Keratinocyte (primary cell): ENCODE data around the gene PLEKHH2. TPM values are rescaled to one million over a fixed set of nuclear protein-coding genes. Genes with fewer than 3 reads are reported as not detected.

Experiments
- DNase-seq: peaks from one replicate; pipeline ENCODE4 v3.0.0-alpha.2; 2011; ENCODE audit warnings: low read depth, missing footprints, low spot score
- FAIRE-seq: peaks from 2 replicates; lab custom pipeline; 2011; peaks lifted over from hg19 to GRCh38; lab: Jason Lieb, UNC
- H2AFZ ChIP-seq: 2 replicates; pipeline ENCODE4 v1.6.0; 2012; ENCODE audit warnings: low read length, control low read depth, inconsistent platforms; ENCODE audit not compliant: control insufficient read depth
- H3K27ac ChIP-seq: 2 replicates; pipeline ENCODE4 v1.5.1; 2011; ENCODE audit warnings: low read length; ENCODE audit not compliant: control insufficient read depth, insufficient read depth
- H3K27me3 ChIP-seq: 3 replicates; pipeline ENCODE4 v1.6.0; 2011; ENCODE audit warnings: low read length; ENCODE audit not compliant: control insufficient read depth, insufficient read depth; ENCODE audit errors: extremely low read depth
- H3K36me3 ChIP-seq, 2 experiments: 2 replicates in 1 of 2; 3 replicates in 1 of 2; pipeline ENCODE4 v1.5.1; 2011; ENCODE audit warnings: low read length in 2 of 2, mild to moderate bottlenecking in 1 of 2; ENCODE audit not compliant: control insufficient read depth in 2 of 2, insufficient read depth in 2 of 2; ENCODE audit errors: extremely low read depth in 1 of 2
- H3K4me1 ChIP-seq: 3 replicates; pipeline ENCODE4 v1.5.1; 2011; ENCODE audit warnings: low read length; ENCODE audit not compliant: control insufficient read depth, insufficient read depth; ENCODE audit errors: extremely low read depth
- H3K4me2 ChIP-seq: 3 replicates; pipeline ENCODE4 v1.6.0; 2011; ENCODE audit warnings: low read depth, low read length; ENCODE audit not compliant: control insufficient read depth, insufficient read depth; ENCODE audit errors: extremely low read depth
- H3K4me3 ChIP-seq, 3 experiments: fragments of 200-600 bp in 1 of 3; sonication (generic) in 1 of 3; 2 replicates in 2 of 3; 3 replicates in 1 of 3; pipeline ENCODE4 v1.5.1; 2011 to 2016; ENCODE audit warnings: low read length in 3 of 3, mild to moderate bottlenecking in 3 of 3, control low read depth in 2 of 3, inconsistent platforms in 1 of 3, low read depth in 1 of 3, mixed read lengths in 1 of 3, mixed run types in 1 of 3, moderate library complexity in 1 of 3; ENCODE audit not compliant: control insufficient read depth in 2 of 3, insufficient read depth in 2 of 3; ENCODE audit errors: extremely low read depth in 1 of 3
- H3K79me2 ChIP-seq: 2 replicates; pipeline ENCODE4 v1.6.0; 2012; ENCODE audit warnings: low read length; ENCODE audit not compliant: control insufficient read depth, insufficient read depth
- H3K9ac ChIP-seq: 3 replicates; pipeline ENCODE4 v1.6.0; 2011; ENCODE audit warnings: low read length; ENCODE audit not compliant: control insufficient read depth, insufficient read depth; ENCODE audit errors: extremely low read depth
- H3K9me1 ChIP-seq: 3 replicates; pipeline ENCODE4 v1.6.0; 2011; ENCODE audit warnings: low read length; ENCODE audit not compliant: control insufficient read depth, insufficient read depth; ENCODE audit errors: extremely low read depth
- H3K9me3 ChIP-seq: 2 replicates; pipeline ENCODE4 v1.5.1; 2012; ENCODE audit warnings: low read depth, low read length; ENCODE audit not compliant: control insufficient read depth
- H4K20me1 ChIP-seq: 3 replicates; pipeline ENCODE4 v1.6.0; 2011; ENCODE audit warnings: low read length; ENCODE audit not compliant: control insufficient read depth, insufficient read depth; ENCODE audit errors: extremely low read depth
- CTCF ChIP-seq, 3 experiments: IDR thresholded peaks in 1 of 3; conservative IDR thresholded peaks in 1 of 3; optimal IDR thresholded peaks in 1 of 3; 2 replicates in 2 of 3; 3 replicates in 1 of 3; pipeline versions ENCODE3 to v1.5.1; 2011; ENCODE audit warnings: low read length in 3 of 3, mild to moderate bottlenecking in 3 of 3, moderate library complexity in 2 of 3, control low read depth in 1 of 3, inconsistent platforms in 1 of 3; ENCODE audit not compliant: insufficient read depth in 2 of 3; ENCODE audit errors: extremely low read depth in 1 of 3
- EZH2 ChIP-seq: IDR thresholded peaks from one replicate; pipeline ENCODE4 v1.6.1; 2012; ENCODE audit warnings: inconsistent platforms, mild to moderate bottlenecking, low read length, moderate library complexity
- dilution Hi-C: fragments of 300-500 bp; cut with MboI; formaldehyde crosslinking; loops from one replicate; pipeline ENCODE4 v1.7.0; 2020; ENCODE audit warnings: low sequenced_read_pairs; ENCODE audit not compliant: extremely low pct_ligation_motif_present
- polyA plus RNA-seq, 5 experiments: library from polyadenylated mRNA; depleted of rRNA in 3 of 5; stranded (reverse) in 3 of 5; stranded (forward) in 1 of 5; unstranded in 1 of 5; fragments of >200 nt; gene quantifications; 1 replicate in 1 of 5; 2 replicates in 3 of 5; 3 replicates in 1 of 5; pipeline versions ENCODE4 v1.2.1 to v1.2.3, GENCODE V29; 2011 to 2012; ENCODE audit warnings: missing spikeins in 2 of 5, low read depth in 1 of 5, low replicate concordance in 1 of 5

Gene PLEKHH2
- polyA plus RNA-seq, 1 donor (not counting 4 experiments of a cell fraction or from before 2014, with no cell fraction given), result 1.3 TPM

GRCh38 chr2:43605851-43606250 lies 31.2 kb upstream of the PLEKHH2 start:
- dilution Hi-C loops, result no loop called here
- H2AFZ ChIP-seq, result no peak overlapping the region

GRCh38 chr2:43609290-43609918 lies 27.7 kb upstream of the PLEKHH2 start:
- H3K4me3 ChIP-seq, result no peak overlapping the region
- no peaks in the 10 kb centered on the region for H3K36me3 ChIP-seq
- no peaks in the 10 kb centered on the region for H3K27me3 ChIP-seq
- no peak overlapping the region for H2AFZ ChIP-seq
- no peaks in the 10 kb centered on the region for H4K20me1 ChIP-seq
- no peaks in the 10 kb centered on the region for H3K4me1 ChIP-seq
- no peak overlapping the region for H3K9ac ChIP-seq
- H3K9me1 ChIP-seq, result no peaks in the 10 kb centered on the region
- dilution Hi-C loops, result no loop called here
- H3K9me3 ChIP-seq, result no peaks in the 10 kb centered on the region
- FAIRE-seq (no peak), DNase-seq (no peak)
- H3K27ac ChIP-seq, result no peak overlapping the region
- H3K79me2 ChIP-seq, result no peaks in the 10 kb centered on the region
- no peak overlapping the region for H3K4me2 ChIP-seq
- TF ChIP-seq CTCF (optimal IDR thresholded peaks at IDR 0.05 in 1 of 3, IDR thresholded peaks at IDR 0.05 in 1 of 3, conservative IDR thresholded peaks at IDR 0.05 in 1 of 3; ENCODE audit: extremely low read depth in 1 of 3, insufficient read depth in 2 of 3, low read length in 3 of 3), result peak; percentile 60 to 74 (median 67)
- TF ChIP-seq EZH2, result no peak

More at GRCh38 chr2:43605851-43606250, 31.2 kb upstream of the PLEKHH2 start:
- Histone ChIP-seq H3K36me3 (no peaks in the 10 kb centered on the region), H3K27me3 (no peaks in the 10 kb centered on the region), H3K4me2 (no peak overlapping the region), H3K79me2 (no peaks in the 10 kb centered on the region), H3K9me3 (no peaks in the 10 kb centered on the region), H3K4me3 (no peak overlapping the region), H3K9ac (no peak overlapping the region), H4K20me1 (no peaks in the 10 kb centered on the region), H3K27ac (no peak overlapping the region), H3K9me1 (no peaks in the 10 kb centered on the region), H3K4me1 (no peaks in the 10 kb centered on the region)
- TF ChIP-seq CTCF (optimal IDR thresholded peaks at IDR 0.05 in 1 of 3, IDR thresholded peaks at IDR 0.05 in 1 of 3, conservative IDR thresholded peaks at IDR 0.05 in 1 of 3; ENCODE audit: extremely low read depth in 1 of 3, insufficient read depth in 2 of 3, low read length in 3 of 3) (no peak), EZH2 (no peak)
- FAIRE-seq (no peak), DNase-seq (no peak)
